GM12865 (cell line): Measurements from ENCODE around the gene CCDC188.

Source experiments
- DNase-seq: peaks from one replicate; pipeline ENCODE4 v3.0.0; 2010; ENCODE audit warnings: low read depth
- H3K4me3 ChIP-seq: 2 replicates; pipeline ENCODE4 v1.5.1; 2011; ENCODE audit warnings: mild to moderate bottlenecking, low read depth, low read length, control low read depth
- TF ChIP-seq, protein P1 (sequence below): IDR thresholded peaks from 2 replicates; pipeline ENCODE4 v1.5.1; 2011; ENCODE audit warnings: low read length, control low read depth, low read depth, inconsistent platforms; ENCODE audit not compliant: insufficient read depth; ENCODE audit errors: missing control alignments

Gene CCDC188

DNA sequence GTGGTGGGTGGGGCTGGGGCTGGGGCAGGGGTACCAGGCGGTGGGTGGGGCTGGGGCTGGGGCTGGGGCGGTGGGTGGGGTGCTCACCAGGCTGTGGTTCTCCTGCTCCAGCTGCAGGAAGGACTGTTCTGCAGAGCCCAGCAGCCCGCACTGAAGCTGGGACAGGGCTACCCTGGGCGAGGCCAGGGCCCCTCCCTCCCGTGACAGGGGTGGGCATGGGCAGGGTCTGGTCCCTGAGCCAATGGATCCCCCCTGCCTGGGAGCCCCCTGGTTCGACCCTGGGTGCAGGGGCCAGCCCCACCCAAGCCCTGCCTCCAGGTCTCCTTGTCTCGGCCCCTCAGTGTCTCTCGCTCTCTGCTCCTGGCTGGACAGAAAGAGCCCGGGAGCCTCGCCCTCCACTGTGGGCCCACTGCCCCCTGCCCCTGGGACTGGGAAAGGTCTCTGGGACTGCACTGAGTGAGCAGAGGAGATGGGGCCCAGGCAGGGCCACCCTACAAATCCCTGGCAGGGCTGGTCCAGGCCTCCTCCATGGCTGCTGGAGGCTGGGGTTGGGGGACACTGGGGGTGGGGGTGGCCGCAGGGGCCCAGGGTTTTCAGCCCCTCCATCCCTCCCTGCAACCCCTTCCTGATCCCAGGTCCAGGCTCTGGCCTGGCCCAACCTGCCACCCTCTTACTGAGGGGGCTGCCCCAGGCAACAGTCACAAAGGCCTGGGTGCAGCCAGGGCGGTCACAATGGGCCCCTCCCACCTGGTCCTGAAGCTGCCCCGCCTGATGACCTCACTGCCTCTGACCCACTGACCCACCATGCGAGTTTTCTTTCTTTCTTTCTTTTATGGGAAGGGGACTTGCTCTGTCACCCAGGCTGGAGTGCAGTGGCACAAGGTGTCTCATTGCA lies at the start of gene CCDC188:
Gene CCDC188 (minus strand): TSS at position 675 of the 895 bp plus-strand sequence. CDS start 69 bp downstream, at position 606.
- no peak for DNase-seq
- TF ChIP-seq, protein P1, sequence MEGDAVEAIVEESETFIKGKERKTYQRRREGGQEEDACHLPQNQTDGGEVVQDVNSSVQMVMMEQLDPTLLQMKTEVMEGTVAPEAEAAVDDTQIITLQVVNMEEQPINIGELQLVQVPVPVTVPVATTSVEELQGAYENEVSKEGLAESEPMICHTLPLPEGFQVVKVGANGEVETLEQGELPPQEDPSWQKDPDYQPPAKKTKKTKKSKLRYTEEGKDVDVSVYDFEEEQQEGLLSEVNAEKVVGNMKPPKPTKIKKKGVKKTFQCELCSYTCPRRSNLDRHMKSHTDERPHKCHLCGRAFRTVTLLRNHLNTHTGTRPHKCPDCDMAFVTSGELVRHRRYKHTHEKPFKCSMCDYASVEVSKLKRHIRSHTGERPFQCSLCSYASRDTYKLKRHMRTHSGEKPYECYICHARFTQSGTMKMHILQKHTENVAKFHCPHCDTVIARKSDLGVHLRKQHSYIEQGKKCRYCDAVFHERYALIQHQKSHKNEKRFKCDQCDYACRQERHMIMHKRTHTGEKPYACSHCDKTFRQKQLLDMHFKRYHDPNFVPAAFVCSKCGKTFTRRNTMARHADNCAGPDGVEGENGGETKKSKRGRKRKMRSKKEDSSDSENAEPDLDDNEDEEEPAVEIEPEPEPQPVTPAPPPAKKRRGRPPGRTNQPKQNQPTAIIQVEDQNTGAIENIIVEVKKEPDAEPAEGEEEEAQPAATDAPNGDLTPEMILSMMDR, result no peak
- no peak within 1 kb of the TSS for H3K4me3 ChIP-seq

DNA sequence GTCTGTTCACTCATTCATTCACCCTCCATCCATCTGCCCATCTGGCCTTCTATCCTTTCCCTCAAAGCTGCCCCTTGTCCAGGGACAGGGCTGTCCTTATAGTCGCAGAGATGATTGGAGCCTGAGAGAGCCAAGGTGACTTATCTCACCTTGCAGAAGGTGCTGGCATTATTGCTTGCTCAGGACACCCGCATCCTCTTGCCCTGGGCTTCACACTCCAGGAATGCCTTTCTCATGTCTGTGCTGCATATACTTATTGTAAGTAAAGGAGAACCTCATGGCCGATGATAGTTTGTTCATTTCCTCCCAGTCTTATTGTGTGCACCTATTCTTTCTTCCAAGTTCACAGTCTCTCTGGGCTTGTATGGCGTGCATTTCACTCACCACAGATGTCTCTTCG lies 49.1 kb upstream of the CCDC188 start:
- TF ChIP-seq, protein P1, result no peak
- DNase-seq, result no peak
- no peak overlapping the region for H3K4me3 ChIP-seq

DNA sequence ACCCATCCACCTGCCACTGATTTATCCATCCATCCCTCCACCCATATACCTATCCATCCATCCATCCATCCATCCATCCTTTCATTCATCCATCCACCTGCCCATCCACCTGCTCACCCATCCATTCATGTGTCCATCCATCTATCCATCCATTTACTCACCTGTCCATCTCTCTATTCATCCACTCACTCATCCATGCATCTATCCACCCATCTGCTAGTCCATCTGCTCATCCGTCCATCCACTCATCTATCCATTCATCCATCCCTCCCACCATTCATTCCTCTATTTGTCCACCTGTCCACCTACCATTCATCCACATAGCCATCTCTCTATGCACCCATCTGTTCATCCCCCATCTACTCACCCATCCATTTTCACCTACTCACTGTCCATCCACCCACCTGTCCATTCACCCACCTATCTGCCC lies 48.6 kb upstream of the CCDC188 start:
- no peak overlapping the region for H3K4me3 ChIP-seq
- no peak for DNase-seq
- TF ChIP-seq, protein P1, result no peak

DNA sequence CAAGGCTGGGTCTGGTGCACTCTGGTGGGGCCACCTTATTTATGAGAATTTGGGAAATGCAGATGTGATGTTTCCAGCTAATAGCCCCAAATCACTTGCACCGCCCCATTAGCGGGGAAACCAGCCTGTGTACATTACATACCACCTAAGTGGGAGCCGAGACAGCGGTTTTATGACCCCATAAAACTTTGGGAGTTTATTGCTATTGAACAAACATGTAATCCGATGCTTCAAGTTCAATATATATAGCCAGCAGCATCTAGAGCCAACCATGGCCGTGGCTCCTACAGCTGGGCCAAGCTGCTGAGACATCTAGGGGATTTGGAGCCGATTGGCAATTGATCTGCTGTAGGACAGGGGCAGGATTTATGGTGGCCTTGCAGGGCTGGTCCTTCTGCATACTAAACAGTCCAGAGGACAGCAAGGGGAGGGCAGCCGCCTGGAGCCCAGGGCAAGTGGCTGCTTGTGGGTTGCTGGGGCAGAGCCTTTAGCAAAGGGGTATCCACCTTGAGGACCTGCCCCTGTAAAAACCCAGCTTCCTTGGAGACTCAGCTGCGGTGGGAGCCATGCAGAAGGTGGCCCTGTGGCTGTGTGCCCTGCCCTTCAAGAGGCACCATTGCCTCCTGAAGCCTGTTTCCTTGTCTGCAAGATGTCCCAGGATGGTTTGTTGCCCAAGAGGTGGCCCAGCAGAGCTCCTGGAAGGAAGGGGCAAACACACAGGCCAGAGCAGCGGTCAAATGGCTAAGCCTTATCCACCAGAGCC lies 47.9 kb upstream of the CCDC188 start:
- H3K4me3 ChIP-seq, result no peak overlapping the region
- no peak for DNase-seq
- TF ChIP-seq, protein P1, result no peak

DNA sequence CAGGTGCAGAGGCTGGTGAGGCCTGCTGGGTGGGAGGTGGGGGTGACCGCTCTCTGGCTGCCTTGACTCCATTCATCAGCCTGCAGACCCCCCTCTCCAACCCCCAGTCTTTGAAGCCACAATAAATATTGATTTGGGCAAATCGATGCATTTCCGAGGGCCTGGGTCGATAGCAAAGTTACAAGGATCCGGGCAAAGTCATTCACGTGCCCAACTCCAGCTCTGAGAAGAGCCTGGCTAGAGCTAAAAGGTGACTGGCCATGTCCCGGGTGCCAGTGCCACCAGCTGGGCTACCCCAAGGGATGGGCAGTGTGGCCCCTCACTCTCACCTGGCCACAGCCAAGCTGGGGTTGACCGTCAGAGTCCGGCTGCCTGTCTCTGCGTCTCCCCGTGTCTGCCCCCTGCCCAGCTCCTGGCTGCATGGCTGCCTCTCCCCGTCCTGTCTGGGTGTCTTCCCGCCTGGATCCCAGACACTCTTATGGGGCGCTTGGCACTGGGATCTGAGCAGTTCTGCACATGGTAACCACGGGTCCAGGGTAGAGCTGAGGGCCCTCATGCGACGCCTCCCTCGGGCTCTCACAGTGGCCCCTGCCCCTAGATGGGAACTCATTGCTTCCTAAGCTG lies 46.7 kb upstream of the CCDC188 start:
- TF ChIP-seq, protein P1, result no peak
- no peak for DNase-seq

DNA sequence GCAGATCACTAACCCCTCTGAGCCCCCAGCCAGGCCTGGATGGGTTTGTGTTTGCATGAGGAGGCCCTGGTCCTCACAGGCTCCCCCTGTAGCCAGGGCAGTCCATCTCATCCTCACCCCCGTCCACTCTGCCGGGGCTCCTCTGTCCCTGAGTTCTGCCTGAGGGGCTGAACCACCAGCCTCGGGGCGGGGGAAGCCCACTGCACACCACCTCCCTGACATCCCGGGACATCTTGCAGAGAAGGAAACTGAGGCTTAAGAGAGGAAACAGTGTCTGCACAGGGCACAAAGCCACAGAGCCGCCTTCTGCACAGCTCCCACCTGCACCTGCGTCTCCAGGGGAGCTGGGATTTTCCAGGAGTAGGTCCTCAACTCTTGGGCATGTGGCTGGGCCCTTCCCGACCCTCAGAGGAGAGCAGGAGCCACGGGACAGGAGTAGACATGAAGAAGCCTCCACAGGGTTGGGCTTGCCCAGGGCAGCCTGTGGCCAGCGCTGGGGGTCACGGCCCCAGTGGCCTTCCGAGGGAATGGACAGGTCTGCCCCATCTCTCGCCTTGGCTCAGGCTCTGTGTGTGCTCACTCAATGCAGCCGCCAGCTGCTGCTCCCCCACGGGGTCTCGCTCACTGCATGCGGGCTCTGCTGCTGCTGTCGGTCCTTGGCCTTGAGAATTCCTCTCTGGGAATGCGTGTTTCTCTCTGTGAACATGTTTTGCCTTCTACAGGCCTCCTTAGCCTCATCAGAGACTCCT lies 45.4 kb upstream of the CCDC188 start:
- no peak overlapping the region for H3K4me3 ChIP-seq
- no peak for DNase-seq
- TF ChIP-seq, protein P1, result no peak

More for the DNA sequence above, 46.7 kb upstream of the CCDC188 start:
- H3K4me3 ChIP-seq, result no peak overlapping the region
